IgD-negative memory B cell (primary cell): Measurements from ENCODE around the gene PPM1F. TPM values are rescaled to one million over a fixed set of nuclear protein-coding genes. Genes with fewer than 3 reads are reported as not detected.

Source experiments
- H3K27ac Mint-ChIP-seq, 3 donors: one replicate each; pipeline ENCODE4 v1.8.0; 2020 to 2022; ENCODE audit warnings: mild to moderate bottlenecking in 3 of 3, mixed read lengths in 3 of 3, moderate library complexity in 1 of 3
- H3K27me3 Mint-ChIP-seq: one replicate; pipeline ENCODE4 v1.8.0; 2021; ENCODE audit warnings: mixed read lengths
- H3K36me3 Mint-ChIP-seq: one replicate; pipeline ENCODE4 v1.8.0; 2020; ENCODE audit warnings: mild to moderate bottlenecking, mixed read lengths
- H3K4me1 Mint-ChIP-seq, 3 donors: one replicate each; pipeline ENCODE4 v1.8.0; 2020 to 2022; ENCODE audit warnings: mixed read lengths in 3 of 3, mild to moderate bottlenecking in 1 of 3
- H3K4me3 Mint-ChIP-seq, 4 donors: one replicate each; pipeline ENCODE4 v1.8.0; 2020 to 2022; ENCODE audit warnings: mild to moderate bottlenecking in 4 of 4, mixed read lengths in 4 of 4, moderate library complexity in 3 of 4
- H3K9me3 Mint-ChIP-seq, 3 donors: one replicate each; pipeline ENCODE4 v1.8.0; 2020 to 2021; ENCODE audit warnings: mixed read lengths in 3 of 3, mild to moderate bottlenecking in 1 of 3
- polyA plus RNA-seq: library from polyadenylated mRNA; unstranded; fragments of 300-500 nt; fragmentation: Illumina TruSeq; gene quantifications from one replicate; pipeline ENCODE4 v1.2.3, GENCODE V29; 2021

The PPM1F gene
- polyA plus RNA-seq, 1 donor from 2014 or later, result 9.6 TPM

DNA sequence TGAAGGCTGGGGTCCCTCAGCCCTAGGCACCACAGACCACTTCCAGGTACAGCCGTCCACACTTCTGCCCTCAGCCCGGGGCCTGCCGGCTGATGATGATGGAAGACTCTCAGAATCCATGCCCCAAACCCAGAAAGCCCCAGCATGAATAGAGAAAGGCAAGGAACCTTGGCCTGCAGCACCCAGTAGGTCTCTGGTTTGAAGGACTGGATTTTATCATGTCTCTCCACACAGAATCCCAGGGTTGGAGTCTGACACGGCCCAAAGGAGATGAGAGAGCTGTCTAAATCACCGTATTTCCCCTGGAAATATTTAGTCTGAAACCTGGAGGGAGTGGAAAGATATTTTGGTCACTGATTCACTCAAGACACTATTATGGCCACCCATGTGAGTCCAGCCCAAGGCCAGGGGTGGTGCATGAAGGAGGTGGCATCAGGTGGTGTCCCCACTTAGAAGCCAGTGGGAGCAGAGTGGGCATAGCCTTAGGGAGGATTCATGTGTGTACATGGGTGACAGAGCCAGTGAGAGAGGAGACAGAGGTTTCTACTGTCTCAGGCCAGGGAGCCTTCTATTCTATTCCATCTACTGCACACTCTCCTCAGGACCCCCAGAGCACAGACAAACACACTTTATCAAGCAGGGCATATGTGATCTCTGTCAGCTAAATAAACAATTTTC, 15.9 kb upstream of the PPM1F start:
- no peaks in the 10 kb centered on the region for H3K27me3 Mint-ChIP-seq
- no peaks in the 10 kb centered on the region for H3K9me3 Mint-ChIP-seq
- peak overlapping the region in 1 of 4 donors; percentile 20 for H3K4me3 Mint-ChIP-seq
- H3K4me1 Mint-ChIP-seq, result peaks cover 0 to 3% (median 0%) of the 10 kb centered on the region in 3 donors
- H3K36me3 Mint-ChIP-seq, result peaks cover 5% of the 10 kb centered on the region
- H3K27ac Mint-ChIP-seq, result no peak overlapping the region

- Mint-ChIP-seq H3K4me1 (peaks cover 0 to 3% (median 0%) of the 10 kb centered on the region in 3 donors), H3K9me3 (no peaks in the 10 kb centered on the region), H3K27me3 (no peaks in the 10 kb centered on the region), H3K27ac (no peak overlapping the region), H3K36me3 (peaks cover 7% of the 10 kb centered on the region), H3K4me3 (peak overlapping the region in 1 of 4 donors; percentile 43)
Observed at GRCh38 chr22:21967693-21968271, 15.1 kb upstream of the PPM1F start.

GRCh38 chr22:21966643-21967516, 14.2 kb upstream of the PPM1F start:
- H3K9me3 Mint-ChIP-seq, result no peaks in the 10 kb centered on the region
- no peak overlapping the region for H3K27ac Mint-ChIP-seq
- H3K27me3 Mint-ChIP-seq, result no peaks in the 10 kb centered on the region
- H3K4me1 Mint-ChIP-seq, result no peaks in the 10 kb centered on the region
- no peak overlapping the region for H3K4me3 Mint-ChIP-seq
- H3K36me3 Mint-ChIP-seq, result peaks cover 6% of the 10 kb centered on the region

DNA sequence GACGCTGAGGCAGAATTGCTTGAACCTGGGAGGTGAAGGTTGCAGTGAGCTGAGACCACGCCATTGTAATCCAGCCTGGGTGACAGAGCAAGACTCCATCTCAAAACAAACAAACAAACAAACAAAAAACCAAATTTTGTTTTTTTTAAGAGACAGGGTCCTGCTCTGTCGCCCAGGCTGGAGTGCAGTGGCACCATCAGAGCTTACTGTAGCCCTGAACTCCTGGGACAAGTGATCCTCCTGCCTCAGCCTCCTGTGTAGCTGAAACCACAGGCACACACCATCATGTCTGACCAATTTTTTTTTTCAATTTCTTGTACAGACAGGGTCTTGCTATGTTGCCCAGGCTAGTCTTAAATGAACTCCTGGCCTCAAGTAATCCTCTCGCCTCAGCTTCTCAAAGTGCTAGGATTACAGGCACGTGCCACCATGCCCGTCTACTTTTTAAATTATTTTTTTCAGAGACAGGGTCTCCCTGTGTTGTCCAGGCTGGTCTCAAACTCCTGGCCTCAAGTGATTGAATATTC, 13.2 kb upstream of the PPM1F start:
- H3K9me3 Mint-ChIP-seq, result no peaks in the 10 kb centered on the region

DNA sequence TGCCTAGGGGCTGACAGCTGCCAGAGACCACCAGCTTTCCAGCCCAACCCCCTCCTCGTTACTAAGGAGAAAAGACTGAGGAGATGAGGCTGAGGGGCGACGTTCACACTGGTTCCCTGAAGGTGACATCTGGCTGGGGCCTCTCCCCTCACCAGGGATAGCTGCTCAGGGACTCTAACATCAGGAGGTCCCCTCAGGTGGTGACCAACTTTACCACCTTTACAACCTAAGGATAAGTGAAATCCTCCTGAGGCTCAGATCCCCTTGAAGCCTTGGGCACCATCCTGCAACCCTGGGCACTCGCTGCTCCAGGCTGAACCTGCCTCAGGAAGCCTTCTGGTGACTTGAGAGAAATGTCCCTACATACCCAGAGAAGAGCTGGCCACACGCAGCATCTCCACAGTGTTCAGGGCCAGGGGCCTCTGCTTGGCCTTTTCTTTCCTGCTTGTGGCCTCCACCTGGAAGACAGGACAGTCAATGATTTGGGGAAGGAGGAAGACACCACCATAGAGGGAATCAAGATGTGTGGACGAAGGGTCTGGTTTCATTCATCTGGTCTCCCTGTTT, 12.4 kb upstream of the PPM1F start:
- no peaks in the 10 kb centered on the region for H3K4me1 Mint-ChIP-seq
- H3K36me3 Mint-ChIP-seq, result peaks cover 7% of the 10 kb centered on the region
- H3K27me3 Mint-ChIP-seq, result no peaks in the 10 kb centered on the region
- no peaks in the 10 kb centered on the region for H3K9me3 Mint-ChIP-seq
- no peak overlapping the region for H3K4me3 Mint-ChIP-seq
- no peak overlapping the region for H3K27ac Mint-ChIP-seq

More for the DNA sequence above, 13.2 kb upstream of the PPM1F start:
- Mint-ChIP-seq H3K4me1 (no peaks in the 10 kb centered on the region), H3K27ac (no peak overlapping the region), H3K27me3 (no peaks in the 10 kb centered on the region), H3K36me3 (peaks cover 7% of the 10 kb centered on the region), H3K4me3 (no peak overlapping the region)

- H3K36me3 Mint-ChIP-seq, result peaks cover 7% of the 10 kb centered on the region
- H3K4me1 Mint-ChIP-seq, result no peaks in the 10 kb centered on the region
- H3K4me3 Mint-ChIP-seq, result no peak overlapping the region
- no peaks in the 10 kb centered on the region for H3K9me3 Mint-ChIP-seq
- H3K27me3 Mint-ChIP-seq, result no peaks in the 10 kb centered on the region
- H3K27ac Mint-ChIP-seq, result no peak overlapping the region
Observed at GRCh38 chr22:21964234-21964633, 11.6 kb upstream of the PPM1F start.

- Mint-ChIP-seq H3K4me3 (peak overlapping the region in 1 of 4 donors; percentile 38), H3K27me3 (no peaks in the 10 kb centered on the region), H3K36me3 (peaks cover 7% of the 10 kb centered on the region), H3K4me1 (no peaks in the 10 kb centered on the region), H3K9me3 (no peaks in the 10 kb centered on the region), H3K27ac (no peak overlapping the region)
Observed at GRCh38 chr22:21963790-21964211, 11.2 kb upstream of the PPM1F start.

GRCh38 chr22:21963286-21963685, 10.6 kb upstream of the PPM1F start:
- no peaks in the 10 kb centered on the region for H3K4me1 Mint-ChIP-seq
- H3K27me3 Mint-ChIP-seq, result no peaks in the 10 kb centered on the region
- peaks cover 5% of the 10 kb centered on the region for H3K36me3 Mint-ChIP-seq
- no peaks in the 10 kb centered on the region for H3K9me3 Mint-ChIP-seq
- H3K27ac Mint-ChIP-seq, result no peak overlapping the region
- H3K4me3 Mint-ChIP-seq, result no peak overlapping the region

GRCh38 chr22:21962655-21962949, 10.0 kb upstream of the PPM1F start:
- Mint-ChIP-seq H3K36me3 (peaks cover 5% of the 10 kb centered on the region), H3K4me3 (no peak overlapping the region), H3K9me3 (no peaks in the 10 kb centered on the region), H3K27me3 (no peaks in the 10 kb centered on the region), H3K4me1 (no peaks in the 10 kb centered on the region), H3K27ac (no peak overlapping the region)

DNA sequence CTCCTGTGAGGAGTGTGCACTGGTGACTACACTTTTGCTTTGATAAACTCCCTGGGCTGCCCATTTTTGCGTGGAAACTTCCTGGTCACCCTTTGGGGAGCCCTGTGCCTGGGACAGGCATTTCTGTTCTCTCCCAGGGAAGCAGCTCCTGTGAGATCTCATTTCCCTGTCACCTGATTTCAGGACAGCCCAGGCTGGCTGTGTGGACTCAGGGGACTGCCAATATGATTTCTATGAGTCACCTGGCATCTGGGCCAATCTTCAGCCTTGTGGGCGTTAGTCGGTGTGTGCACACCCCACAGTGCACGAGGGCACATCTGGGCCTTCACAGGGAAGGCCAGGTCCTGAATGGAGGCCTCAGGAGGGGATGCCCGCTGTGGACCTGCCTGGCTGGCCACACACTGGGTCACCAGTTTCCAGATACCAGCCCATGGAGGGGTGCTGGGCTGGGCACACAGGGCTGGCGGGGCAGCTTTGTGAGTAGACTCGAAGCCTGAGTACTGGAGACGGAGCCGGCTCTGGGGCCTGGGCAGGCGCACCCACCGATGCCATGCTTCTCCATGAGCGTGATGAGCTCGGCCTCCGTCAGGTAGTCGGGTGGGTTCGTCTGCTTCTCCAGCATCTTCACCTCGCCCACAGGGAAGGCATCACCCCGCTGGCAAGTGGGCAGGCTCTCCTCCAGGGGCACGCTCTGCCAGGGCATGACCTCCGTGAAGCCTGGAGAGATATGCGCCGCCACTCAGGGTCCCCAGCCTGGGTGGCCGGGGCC, 9.4 kb upstream of the PPM1F start:
- Mint-ChIP-seq H3K27me3 (no peaks in the 10 kb centered on the region), H3K9me3 (no peaks in the 10 kb centered on the region), H3K4me1 (no peaks in the 10 kb centered on the region), H3K4me3 (no peak overlapping the region), H3K36me3 (peaks cover 5% of the 10 kb centered on the region), H3K27ac (no peak overlapping the region)

DNA sequence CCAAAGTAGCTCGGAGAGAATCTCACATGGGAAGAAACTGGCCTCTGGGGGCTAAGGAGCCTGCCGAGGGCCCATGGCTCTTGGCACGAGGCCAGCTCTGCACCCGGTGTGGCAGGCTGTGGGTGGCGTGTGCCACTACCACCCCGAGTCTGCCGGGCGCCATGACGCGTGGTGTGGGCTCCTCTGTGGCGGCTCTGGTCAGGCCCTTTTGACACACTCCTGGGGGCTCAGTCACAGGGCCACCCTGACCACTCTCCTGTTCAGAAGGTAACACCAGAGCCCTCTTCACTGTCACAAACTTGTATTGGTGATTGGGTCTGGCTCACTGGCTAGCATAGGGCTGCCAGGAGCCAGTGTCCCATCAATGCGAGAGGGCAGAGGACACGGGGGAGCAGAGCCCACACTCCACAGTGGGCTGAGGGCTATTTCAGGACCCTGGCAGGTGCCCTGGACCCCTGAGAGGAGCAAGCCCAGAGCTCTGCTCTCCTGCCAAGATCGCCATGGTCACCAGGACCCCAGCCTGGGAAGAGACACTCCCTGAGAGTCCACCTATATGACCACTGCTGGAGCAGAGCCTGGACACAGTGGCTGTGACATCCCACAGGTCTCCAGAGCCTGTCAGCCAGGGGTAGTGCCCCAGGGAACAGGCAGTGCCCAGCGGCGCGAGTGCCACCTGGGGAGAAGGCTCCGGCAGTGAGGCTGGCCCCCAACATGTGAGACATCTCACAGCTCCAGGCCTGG, 8.6 kb upstream of the PPM1F start:
- H3K36me3 Mint-ChIP-seq, result peaks cover 5% of the 10 kb centered on the region
- H3K9me3 Mint-ChIP-seq, result no peaks in the 10 kb centered on the region
- H3K27me3 Mint-ChIP-seq, result no peaks in the 10 kb centered on the region
- H3K27ac Mint-ChIP-seq, result no peak overlapping the region
- no peaks in the 10 kb centered on the region for H3K4me1 Mint-ChIP-seq
- H3K4me3 Mint-ChIP-seq, result no peak overlapping the region

DNA sequence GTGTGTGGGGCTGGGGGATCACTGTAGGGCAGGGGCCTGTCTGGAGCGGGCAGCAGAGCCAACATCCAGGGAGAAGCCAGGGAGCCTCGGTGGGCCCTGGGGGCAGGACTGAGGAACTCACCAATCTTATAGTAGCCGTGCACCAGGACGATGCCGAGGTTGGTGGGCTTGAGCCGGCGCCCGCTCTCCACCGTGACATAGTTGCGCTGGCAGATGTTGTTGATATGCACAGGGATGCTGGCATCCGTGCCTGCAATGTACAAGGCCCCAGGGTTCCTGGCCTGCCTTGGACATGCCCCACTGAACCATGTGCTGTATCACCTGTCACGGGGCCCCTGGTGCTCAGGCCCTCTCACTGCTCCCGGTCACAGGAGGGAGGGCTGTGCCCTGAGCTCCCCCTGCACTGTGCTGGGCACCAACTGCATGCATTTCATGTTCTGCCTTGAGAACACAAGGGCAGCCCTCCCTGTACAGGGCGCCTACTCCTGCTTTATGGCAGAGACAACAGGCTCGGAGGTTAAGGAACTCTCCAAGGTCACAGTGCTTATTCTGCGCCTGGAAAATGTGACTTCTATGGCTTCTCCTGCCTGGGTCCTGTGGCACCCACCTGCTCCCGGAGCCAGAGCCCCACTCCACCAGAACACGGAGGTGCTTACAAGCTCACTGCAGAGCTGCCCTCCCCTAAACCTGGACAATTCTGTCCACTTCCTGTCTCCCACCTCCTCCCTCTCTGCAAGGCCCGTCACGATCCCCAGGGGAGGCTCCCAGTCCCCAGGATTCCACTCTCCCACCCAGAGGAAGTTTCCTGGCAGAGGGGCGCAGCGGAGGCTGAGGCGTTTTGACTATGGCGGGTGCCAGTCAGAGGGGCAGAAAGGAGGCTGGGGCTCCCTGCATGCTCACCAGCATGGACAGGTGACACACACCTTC, 7.8 kb upstream of the PPM1F start:
- Mint-ChIP-seq H3K4me1 (no peaks in the 10 kb centered on the region), H3K4me3 (no peak overlapping the region), H3K27me3 (no peaks in the 10 kb centered on the region), H3K36me3 (peaks cover 5% of the 10 kb centered on the region), H3K9me3 (no peaks in the 10 kb centered on the region), H3K27ac (peak overlapping the region in 1 of 3 donors; percentile 71)
